DMS114 treated with DMSO at 0.1 percent for 48 hours (cell line): ENCODE measurements around the gene KCNA1.

ENCODE experiments used
- DNase-seq: peaks from one replicate; lab custom pipeline; 2025; ENCODE audit not compliant: unreplicated experiment; lab: John Stamatoyannopoulos, UW

The KCNA1 gene

DNA sequence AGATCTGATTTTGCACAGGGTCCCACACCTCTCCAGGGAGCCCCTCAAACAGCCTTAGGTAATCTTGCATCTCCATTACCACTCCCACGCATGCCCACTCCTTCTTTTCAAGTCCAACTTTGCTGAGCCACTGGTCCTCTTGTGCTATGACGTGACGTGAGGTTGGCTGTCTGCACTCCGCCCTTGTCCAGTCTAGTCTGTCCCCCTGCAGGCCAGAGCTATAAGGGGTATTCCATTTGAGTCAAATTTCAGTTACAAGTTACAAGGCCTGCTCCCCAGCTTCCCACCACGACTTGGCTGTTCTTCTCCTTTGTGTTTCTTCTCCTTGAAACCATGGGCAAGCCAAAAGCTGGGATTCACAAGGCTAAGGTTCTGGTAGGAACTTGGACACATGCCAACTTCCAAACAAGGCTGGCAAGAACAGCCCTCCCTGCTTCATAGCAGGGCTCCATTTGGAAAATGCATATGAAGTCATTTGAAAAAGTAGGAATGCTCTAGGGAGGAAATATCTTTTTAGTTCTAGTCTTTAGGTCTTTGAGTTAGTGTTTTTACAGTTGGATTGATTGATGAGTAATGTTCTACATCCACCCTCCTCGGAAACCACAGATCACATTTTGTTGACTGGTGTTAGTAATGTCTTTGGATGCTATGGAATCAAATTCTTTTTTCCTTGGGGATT lies 49.1 kb downstream of the KCNA1 start:
- no peak for DNase-seq

DNA sequence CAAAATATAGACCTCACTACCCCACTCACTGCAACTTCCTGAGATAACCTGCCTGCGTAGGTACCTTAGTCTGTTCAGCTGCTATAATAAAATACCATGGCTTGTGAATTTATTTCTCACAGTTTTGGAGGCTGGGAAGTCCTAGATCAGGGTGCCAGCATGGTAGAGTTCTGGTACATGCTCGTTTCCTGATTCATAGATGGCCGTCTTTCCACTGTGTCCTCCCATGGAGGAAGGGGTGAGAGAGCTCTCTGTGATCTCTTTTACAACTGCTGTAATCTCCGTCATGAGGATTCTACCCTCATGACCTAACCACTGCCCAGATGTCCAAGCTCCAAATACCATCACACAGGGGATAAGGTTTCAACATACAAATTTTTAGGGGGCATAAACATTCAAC lies 49.7 kb downstream of the KCNA1 start:
- no peak for DNase-seq

- DNase-seq, result no peak
Measured at GRCh38 chr12:4960030-4960429, 50.3 kb downstream of the KCNA1 start.

DNA sequence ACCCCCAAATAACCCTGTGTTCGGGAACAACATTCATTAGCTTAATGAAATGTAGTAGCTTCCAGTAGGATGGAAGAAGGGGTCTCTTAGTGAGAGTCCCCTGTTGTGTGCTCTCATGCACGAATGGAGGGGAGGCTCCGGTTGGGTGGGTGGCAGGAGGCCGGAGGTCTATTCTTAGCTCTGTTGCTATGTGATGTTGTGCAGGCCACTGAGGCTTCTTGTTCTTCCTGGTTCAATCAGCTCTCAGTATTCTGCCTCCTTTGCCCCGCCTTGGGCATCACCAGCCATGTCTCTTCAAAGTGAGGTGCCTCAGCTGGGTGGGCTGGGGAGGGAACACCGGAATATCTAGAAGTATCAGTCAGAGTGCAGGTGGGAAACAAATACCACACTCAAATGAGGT lies 50.8 kb downstream of the KCNA1 start:
- DNase-seq, result no peak

DNA sequence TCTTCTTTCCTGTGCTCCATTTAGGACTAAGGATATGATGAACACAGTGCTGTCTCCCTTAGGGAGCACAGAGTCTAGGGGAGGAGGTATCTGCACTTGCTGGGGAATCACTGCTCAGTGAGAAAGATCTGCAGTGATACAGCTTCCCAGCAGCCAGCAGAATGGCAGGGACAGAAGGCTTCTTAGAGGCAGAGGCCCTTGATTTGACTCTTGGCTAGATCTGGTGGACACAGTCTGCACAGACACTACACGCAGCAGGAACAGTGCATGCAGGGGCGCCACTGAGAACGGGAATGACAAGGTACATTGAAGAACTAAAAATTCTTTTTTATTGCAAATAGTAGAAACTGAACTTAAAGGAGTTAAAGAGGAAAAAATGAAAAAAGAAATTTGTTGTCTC lies 51.6 kb downstream of the KCNA1 start:
- DNase-seq, result no peak

DNA sequence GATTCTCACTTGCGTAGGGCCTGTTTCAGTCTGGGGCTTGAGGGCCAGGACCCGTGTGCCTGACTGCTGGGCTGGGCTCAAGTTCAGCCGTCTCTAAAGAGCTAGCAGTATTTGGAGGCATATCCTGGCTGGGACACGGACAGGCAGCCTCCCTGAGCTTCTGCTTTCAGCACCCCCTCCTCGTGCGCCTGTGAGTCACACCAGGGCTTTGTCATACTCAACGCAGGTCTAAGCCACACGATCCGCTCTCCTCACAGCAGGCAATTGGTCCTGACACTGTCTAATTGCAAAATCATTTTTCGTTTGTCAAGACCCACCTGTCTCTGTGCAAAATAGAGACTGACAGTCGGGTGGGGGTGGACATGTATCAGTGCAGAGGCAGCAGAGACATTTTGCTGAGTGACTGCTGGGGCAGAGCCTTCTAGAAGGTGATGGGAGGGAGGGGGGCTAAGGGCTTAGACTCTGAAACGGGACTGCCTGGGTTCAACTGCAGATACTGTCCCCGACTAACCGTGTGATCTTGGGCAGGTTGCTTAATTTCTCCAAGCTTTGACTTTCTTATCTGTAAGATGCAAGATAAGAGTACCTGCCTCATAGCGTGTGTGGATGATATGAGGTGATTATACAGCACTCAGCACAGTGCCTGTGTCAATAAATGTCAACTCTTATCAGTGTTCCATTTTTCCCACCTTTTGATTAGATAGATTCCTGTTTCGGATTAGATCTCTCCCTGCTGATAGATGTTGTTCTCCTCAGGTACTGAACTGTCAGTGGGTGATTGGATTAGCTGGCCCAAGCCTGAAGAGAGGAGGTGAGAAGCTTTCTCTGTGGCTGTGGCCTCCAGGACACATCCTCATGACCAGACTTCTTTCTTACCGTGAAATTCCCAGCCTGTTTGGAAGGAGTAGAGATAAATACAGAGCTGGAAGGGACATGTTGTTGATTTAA lies 53.1 kb downstream of the KCNA1 start:
- DNase-seq, result no peak
